DMS 273 (cell line): ENCODE measurements around the gene ELP4.
"Not testable (repeated sequence)": the region's sequence is repeated elsewhere in the genome, so short reads cannot be mapped to it uniquely, and the experiment has no call there.

Source experiments
- DNase-seq: peaks from one replicate; lab custom pipeline; 2025; ENCODE audit not compliant: unreplicated experiment; lab: John Stamatoyannopoulos, UW

ELP4 gene

GRCh38 chr11:31509429-31510345 is at the start of gene ELP4, which contains the start of gene IMMP1L:
Gene ELP4, plus strand, starts transcription at chr11:31509767. Its CDS starts 18 bp downstream, at chr11:31509785.
Gene IMMP1L, minus strand, starts transcription at chr11:31509622. Its CDS starts 46,346 bp downstream, at chr11:31463276.
- DNase-seq, result peak; percentile 97

GRCh38 chr11:31464436-31464835 is 45.1 kb upstream of the ELP4 start:
- no peak for DNase-seq

GRCh38 chr11:31474083-31474482 is 35.5 kb upstream of the ELP4 start:
- DNase-seq, result no peak

- DNase-seq, result no peak
These were observed 31.9 kb upstream of the ELP4 start for GRCh38 chr11:31477528-31478222.

- DNase-seq, result no peak
These were observed 31.4 kb upstream of the ELP4 start for GRCh38 chr11:31478223-31478590.

- DNase-seq, result no peak
These were observed 30.5 kb upstream of the ELP4 start for GRCh38 chr11:31479066-31479465.

GRCh38 chr11:31480930-31481329 is 28.6 kb upstream of the ELP4 start:
- peak; percentile 7 for DNase-seq

- no peak for DNase-seq
These were observed 25.1 kb upstream of the ELP4 start for GRCh38 chr11:31484497-31484896.

GRCh38 chr11:31487848-31488247 is 21.7 kb upstream of the ELP4 start:
- peak; percentile 71 for DNase-seq

- no peak for DNase-seq
These were observed 17.1 kb upstream of the ELP4 start for GRCh38 chr11:31492320-31492913.

- no peak for DNase-seq
These were observed 16.3 kb upstream of the ELP4 start for GRCh38 chr11:31493235-31493634.

GRCh38 chr11:31493762-31494161 is 15.8 kb upstream of the ELP4 start:
- DNase-seq, result not testable (repeated sequence)

GRCh38 chr11:31499576-31500178 is 9.9 kb upstream of the ELP4 start:
- DNase-seq, result peak; percentile 56

GRCh38 chr11:31500560-31500959 is 9.0 kb upstream of the ELP4 start:
- peak; percentile 40 for DNase-seq

- DNase-seq, result peak; percentile 46
These were observed 527 bp upstream of the ELP4 start for GRCh38 chr11:31509051-31509428.

GRCh38 chr11:31512117-31512516 is 2.5 kb downstream of the ELP4 start:
- no peak for DNase-seq

GRCh38 chr11:31521497-31522150 is 12.1 kb downstream of the ELP4 start:
- no peak for DNase-seq

- DNase-seq, result no peak
These were observed 19.6 kb downstream of the ELP4 start for GRCh38 chr11:31529189-31529588.

GRCh38 chr11:31529701-31530100 is 20.1 kb downstream of the ELP4 start:
- DNase-seq, result no peak

GRCh38 chr11:31531293-31531692 is 21.7 kb downstream of the ELP4 start:
- DNase-seq, result no peak

GRCh38 chr11:31535479-31535878 is 25.9 kb downstream of the ELP4 start:
- DNase-seq, result no peak
